ENCODE results near the gene GTF2IRD1.

- TF ChIP-seq CTCF (IDR thresholded peaks at IDR 0.05 in 4 of 5, conservative IDR thresholded peaks at IDR 0.05 in 1 of 5) (no peak), POLR2A (IDR thresholded peaks at IDR 0.05) (no peak)
Observed at GRCh38 chr7:74622228-74622749, 168.6 kb downstream of the GTF2IRD1 start.

Data from gastrocnemius medialis (tissue), 4 donors.